RPMI8226 (cell line): Measurements from ENCODE around the gene CDCA8.
A peak's percentile ranks its signal among the peaks of the same experiment; 100 is the strongest.
"Not testable (repeated sequence)": the region's sequence is repeated elsewhere in the genome, so short reads cannot be mapped to it uniquely, and the experiment has no call there.

Source experiments
- DNase-seq: peaks from one replicate; pipeline ENCODE4 v3.0.0-alpha.2; 2015

Gene CDCA8

GRCh38 chr1:37676281-37677142, 15.8 kb upstream of the CDCA8 start:
- peak; percentile 83 for DNase-seq

GRCh38 chr1:37677143-37677439, 15.2 kb upstream of the CDCA8 start:
- DNase-seq, result no peak

DNA sequence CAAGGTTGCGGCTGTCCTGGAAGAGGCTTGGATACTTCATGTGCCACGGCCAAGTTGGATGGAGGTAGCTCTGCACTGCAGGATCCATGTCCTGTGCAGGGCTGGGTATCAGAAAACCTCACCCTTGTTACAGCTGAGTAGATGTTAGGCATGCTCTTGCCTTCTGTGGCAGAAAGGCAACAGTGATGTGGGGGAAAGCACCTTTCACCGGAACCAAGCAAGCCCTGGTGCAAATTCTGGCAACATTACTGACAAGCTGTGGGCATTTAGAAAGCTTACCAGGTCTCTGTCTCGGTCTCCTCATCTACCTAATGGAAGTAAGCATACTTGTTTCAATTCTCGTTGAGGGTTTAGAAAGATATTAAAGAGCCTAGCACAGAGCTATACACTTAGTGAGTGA, 14.5 kb upstream of the CDCA8 start:
- no peak for DNase-seq

GRCh38 chr1:37680933-37681332, 11.4 kb upstream of the CDCA8 start:
- no peak for DNase-seq

DNA sequence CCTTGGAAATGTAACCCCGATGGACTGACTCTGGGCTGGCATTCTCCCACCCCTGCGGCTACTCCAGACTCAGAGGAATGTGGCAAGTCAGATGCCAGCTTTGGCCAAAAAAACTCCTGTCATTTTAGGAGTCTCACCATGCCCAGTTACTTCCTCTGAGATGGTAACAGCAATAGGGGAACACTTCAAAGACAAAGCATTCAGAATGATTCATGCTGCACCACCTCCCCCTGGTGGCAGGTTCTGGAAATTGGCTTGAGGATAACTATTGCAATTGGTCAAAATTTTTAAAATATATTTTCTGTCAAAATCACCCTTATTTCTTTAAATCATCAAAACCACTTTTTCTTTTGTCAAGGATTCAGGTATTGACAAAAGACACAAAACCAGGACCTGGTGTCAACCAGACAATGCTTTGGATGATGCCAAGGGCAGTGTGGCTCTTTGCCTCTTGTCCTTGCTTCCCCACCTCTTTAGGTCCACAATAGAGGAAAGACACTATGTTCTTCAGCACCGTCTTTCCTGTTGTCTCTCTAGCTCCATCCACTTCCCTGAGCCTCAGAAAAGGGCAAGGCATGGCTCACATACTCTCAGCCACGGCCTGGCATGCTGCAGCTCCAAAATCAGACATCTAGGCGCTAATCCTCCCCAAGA, 9.9 kb upstream of the CDCA8 start:
- peak; percentile 78 for DNase-seq

GRCh38 chr1:37684182-37684581, 8.1 kb upstream of the CDCA8 start:
- DNase-seq, result peak; percentile 51

DNA sequence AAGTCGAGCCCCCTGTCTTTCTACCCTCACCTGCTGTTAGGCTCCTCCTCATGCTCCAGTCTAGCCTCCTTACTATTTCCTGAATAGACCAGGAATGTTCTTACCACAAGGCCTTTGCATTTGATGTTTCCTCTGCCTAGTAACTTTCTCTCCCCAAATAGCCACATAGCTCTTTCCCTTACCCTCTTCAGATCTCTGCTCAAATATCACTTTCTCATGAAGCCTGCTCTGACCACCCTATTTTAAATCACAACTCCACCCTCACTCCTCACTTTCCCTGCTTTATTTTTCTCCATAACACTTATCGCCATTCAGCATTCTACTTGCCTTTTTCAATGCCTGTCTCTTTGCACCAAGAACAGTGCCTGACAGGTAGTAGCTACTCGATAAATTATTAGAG, 6.6 kb upstream of the CDCA8 start:
- DNase-seq, result no peak

GRCh38 chr1:37687764-37688163, 4.6 kb upstream of the CDCA8 start:
- not testable (repeated sequence) for DNase-seq

- DNase-seq, result no peak
Observed at GRCh38 chr1:37688926-37689325, 3.4 kb upstream of the CDCA8 start.

GRCh38 chr1:37691497-37692077, 729 bp upstream of the CDCA8 start:
- peak; percentile 91 for DNase-seq

- DNase-seq, result no peak
Observed at GRCh38 chr1:37692834-37693175, 489 bp downstream of the CDCA8 start.

- no peak for DNase-seq
Observed at GRCh38 chr1:37697090-37697489, 4.8 kb downstream of the CDCA8 start.

DNA sequence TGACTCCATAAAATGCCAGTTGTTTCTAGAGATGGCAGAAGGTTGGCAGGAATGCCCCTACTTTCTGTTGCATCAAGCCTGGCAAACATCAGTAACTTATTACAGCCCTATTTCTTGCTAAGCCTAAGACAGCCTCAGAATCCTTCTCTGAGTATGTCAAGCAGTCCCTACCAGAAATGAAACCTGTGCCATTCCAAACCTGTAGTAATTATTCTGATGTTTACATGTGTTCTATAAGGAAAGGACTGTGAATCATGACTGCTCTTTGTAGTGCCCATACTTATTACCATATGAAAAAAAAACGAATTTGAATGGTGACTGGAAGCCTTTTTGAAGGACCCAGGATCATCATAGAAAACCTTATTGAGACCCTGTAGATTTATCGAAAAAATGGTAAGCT, 5.4 kb downstream of the CDCA8 start:
- no peak for DNase-seq

- no peak for DNase-seq
Observed at GRCh38 chr1:37699147-37699546, 6.8 kb downstream of the CDCA8 start.

DNA sequence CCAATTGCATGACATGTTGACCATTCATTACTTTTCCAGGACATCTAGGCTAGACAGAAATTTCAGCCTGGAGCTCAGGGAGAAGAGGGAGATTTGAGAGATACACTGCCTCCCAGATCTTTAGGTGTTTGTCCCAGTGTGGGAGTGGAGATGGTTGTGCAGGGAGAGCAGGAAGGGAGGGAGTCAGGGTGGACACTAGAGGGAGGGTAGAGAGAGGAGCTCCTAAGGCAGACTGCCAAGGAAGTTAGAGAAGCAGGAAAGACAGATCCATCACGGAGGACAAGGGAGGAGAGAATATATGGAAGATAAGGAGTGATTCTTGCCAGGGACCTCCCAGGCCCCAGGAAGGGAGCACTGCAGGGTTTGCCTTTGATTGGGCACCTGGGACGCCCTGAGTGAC, 8.7 kb downstream of the CDCA8 start:
- no peak for DNase-seq

DNA sequence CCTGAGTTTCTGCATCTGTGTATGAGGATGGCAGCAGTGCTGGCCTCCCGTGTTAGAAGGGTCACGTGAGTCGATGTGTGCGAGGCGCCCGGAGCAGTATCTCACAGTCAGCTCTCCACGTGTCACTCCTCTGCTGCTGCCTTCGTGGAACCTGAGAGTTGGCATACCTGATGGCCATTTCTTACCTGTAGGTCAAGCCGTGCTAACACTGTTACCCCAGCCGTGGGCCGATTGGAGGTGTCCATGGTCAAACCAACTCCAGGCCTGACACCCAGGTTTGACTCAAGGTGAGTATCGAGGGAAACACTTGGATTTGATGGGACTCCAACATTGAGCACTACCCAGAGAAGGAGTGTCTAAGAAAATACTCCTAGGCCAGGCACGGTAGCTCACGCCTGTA, 10.7 kb downstream of the CDCA8 start:
- DNase-seq, result no peak

DNA sequence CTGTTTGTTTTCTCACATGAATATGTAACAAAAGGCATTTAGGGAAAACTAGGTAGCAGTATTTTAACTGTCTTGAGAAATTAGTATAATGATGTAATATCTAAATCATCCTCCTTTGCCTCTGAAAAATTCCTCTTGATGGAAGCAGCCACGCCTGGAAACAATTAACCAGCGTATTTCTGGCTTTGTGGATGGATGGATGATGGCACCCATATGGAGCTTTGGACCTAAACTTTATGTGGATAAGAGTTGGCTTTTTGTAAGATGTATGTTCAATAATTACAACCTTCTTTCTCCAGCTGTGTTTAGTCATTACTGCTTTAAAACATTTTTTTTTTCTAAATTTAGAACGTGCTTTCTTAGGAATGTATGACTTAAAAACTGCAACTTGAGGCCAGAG, 12.7 kb downstream of the CDCA8 start:
- DNase-seq, result no peak

- no peak for DNase-seq
Observed at GRCh38 chr1:37705399-37705798, 13.1 kb downstream of the CDCA8 start.

- no peak for DNase-seq
Observed at GRCh38 chr1:37708471-37708870, 16.2 kb downstream of the CDCA8 start.

DNA sequence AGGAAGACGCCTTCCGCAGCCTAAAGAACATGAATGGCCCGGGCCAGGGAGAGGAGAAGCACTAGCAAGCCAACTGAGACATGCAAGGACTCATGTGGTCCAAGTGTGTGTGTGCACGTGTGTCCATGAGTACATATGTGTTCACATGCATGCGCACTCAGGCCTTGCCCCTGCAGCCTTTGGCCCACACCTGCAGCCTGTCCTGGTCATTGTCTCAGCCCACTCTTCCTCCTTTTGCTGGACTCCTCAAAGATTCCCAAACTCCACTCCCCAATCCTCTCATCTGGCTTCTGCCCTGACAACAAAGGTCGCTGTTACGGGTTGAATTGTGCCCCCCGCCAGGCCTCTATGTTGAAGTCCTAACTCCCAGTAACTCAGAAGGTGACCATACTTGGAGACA, 21.9 kb downstream of the CDCA8 start:
- no peak for DNase-seq

DNA sequence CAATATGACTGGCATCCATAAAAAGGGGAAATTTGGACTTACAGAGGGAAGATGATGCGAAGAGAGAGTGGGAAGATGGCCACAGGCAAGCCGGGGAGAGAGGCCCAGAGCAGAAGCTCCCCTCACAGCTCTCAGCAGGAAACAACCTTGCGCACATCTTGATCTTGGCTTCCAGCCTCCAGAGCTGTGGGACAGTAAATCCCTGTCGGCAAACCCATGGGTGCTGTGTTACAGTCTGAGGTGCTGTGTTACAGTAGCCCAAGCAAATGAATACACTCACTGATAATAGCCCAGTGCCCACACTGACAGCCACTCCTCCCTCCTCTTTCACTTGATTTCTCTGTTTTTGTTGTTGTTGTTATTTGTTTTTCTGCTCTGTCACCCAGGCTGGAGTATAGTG, 22.4 kb downstream of the CDCA8 start:
- DNase-seq, result no peak

GRCh38 chr1:37716321-37716720, 24.0 kb downstream of the CDCA8 start:
- no peak for DNase-seq

GRCh38 chr1:37717631-37718030, 25.3 kb downstream of the CDCA8 start:
- DNase-seq, result no peak

DNA sequence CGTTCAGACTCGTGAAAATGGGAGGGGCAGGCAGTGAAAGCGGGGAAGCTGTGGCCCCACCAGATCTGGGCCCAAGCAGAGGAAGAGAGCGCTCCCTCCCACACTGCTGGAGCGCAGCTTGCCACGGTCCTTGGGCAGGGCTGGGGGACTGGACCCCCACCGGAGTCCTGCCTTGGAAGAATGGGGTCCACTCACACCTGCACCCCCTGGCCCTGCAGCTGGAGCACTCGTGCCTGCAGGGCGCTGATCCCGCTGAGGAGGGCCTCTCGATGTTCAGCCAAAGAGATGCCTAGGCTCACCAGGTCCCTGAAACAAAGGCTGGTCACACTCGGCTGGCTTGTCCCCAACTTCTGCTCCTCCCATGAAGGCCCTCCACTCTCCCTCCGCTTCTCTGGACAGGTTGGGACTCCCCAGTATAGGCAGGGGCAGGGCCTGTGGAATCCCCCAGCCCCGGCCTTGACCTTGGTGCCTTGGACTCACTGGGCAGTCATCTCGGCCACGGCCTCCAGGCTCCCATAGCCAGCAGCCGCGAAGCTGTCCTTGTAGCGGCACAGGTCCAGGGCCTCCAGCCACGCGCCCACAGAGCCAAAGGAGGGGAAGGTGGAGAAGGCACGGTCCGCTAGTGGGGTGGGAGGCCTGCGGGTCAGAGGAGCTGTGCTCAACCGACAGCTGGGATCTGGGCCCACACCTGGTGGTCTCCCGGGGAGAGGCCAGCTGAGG, 26.0 kb downstream of the CDCA8 start:
- DNase-seq, result no peak
